Measurements from ENCODE around the gene FBLN2.

FBLN2 gene

GRCh38 chr3:13681931-13682330, 133.0 kb downstream of the FBLN2 start:
- H3K27ac ChIP-seq (replicated peaks) = no peak overlapping the region
- DNase-seq (ENCODE audit: low read depth in 1 of 2, low spot score in 1 of 2) = no peak
- no peak for TF ChIP-seq CTCF (IDR thresholded peaks at IDR 0.05; ENCODE audit: insufficient read depth, low read length)
- no peak for TF ChIP-seq GABPA (IDR thresholded peaks at IDR 0.05; ENCODE audit: low read depth)
- TF ChIP-seq SPI1 (IDR thresholded peaks at IDR 0.05; ENCODE audit: borderline replicate concordance, low read depth) = no peak
- TF ChIP-seq REST (IDR thresholded peaks at IDR 0.05; ENCODE audit: insufficient replicate concordance, low read depth) = no peak
- TF ChIP-seq POLR2AphosphoS5 (IDR thresholded peaks at IDR 0.05; ENCODE audit: low read depth) = no peak
- H3K27me3 ChIP-seq (ENCODE audit: insufficient read depth, poor library complexity, severe bottlenecking) = no peaks in the 10 kb centered on the region
- no peak overlapping the region for H3K4me3 ChIP-seq (replicated peaks; ENCODE audit: insufficient read depth, low read length)

GRCh38 chr3:13682331-13683013, 133.5 kb downstream of the FBLN2 start:
- H3K27ac ChIP-seq (replicated peaks) = no peak overlapping the region
- TF ChIP-seq REST (IDR thresholded peaks at IDR 0.05; ENCODE audit: insufficient replicate concordance, low read depth) = no peak
- no peak for TF ChIP-seq POLR2AphosphoS5 (IDR thresholded peaks at IDR 0.05; ENCODE audit: low read depth)
- no peak for TF ChIP-seq GABPA (IDR thresholded peaks at IDR 0.05; ENCODE audit: low read depth)
- TF ChIP-seq SPI1 (IDR thresholded peaks at IDR 0.05; ENCODE audit: borderline replicate concordance, low read depth) = no peak
- TF ChIP-seq CTCF (IDR thresholded peaks at IDR 0.05; ENCODE audit: insufficient read depth, low read length) = no peak
- no peak overlapping the region for H3K4me3 ChIP-seq (replicated peaks; ENCODE audit: insufficient read depth, low read length)
- no peaks in the 10 kb centered on the region for H3K27me3 ChIP-seq (ENCODE audit: insufficient read depth, poor library complexity, severe bottlenecking)
- no peak for DNase-seq (ENCODE audit: low read depth in 1 of 2, low spot score in 1 of 2)

GRCh38 chr3:13683288-13683687, 134.4 kb downstream of the FBLN2 start:
- Histone ChIP-seq H3K27ac (replicated peaks) (no peak overlapping the region), H3K27me3 (ENCODE audit: insufficient read depth, poor library complexity, severe bottlenecking) (no peaks in the 10 kb centered on the region), H3K4me3 (replicated peaks; ENCODE audit: insufficient read depth, low read length) (no peak overlapping the region)
- TF ChIP-seq POLR2AphosphoS5 (IDR thresholded peaks at IDR 0.05; ENCODE audit: low read depth) (no peak), CTCF (IDR thresholded peaks at IDR 0.05; ENCODE audit: insufficient read depth, low read length) (no peak), SPI1 (IDR thresholded peaks at IDR 0.05; ENCODE audit: borderline replicate concordance, low read depth) (no peak), REST (IDR thresholded peaks at IDR 0.05; ENCODE audit: insufficient replicate concordance, low read depth) (no peak), GABPA (IDR thresholded peaks at IDR 0.05; ENCODE audit: low read depth) (no peak)
- DNase-seq (ENCODE audit: low read depth in 1 of 2, low spot score in 1 of 2) = no peak

Data from HL-60 (cell line).